Keratinocyte (primary cell): Measurements from ENCODE around the gene ANKRD34A. TPM values are rescaled to one million over a fixed set of nuclear protein-coding genes. Genes with fewer than 3 reads are reported as not detected.
"Not testable (repeated sequence)": the region's sequence is repeated elsewhere in the genome, so short reads cannot be mapped to it uniquely, and the experiment has no call there.

Experiments used
- DNase-seq: peaks from one replicate; pipeline ENCODE4 v3.0.0-alpha.2; 2011; ENCODE audit warnings: low read depth, missing footprints, low spot score
- FAIRE-seq: peaks from 2 replicates; lab custom pipeline; 2011; peaks lifted over from hg19 to GRCh38; lab: Jason Lieb, UNC
- H2AFZ ChIP-seq: 2 replicates; pipeline ENCODE4 v1.6.0; 2012; ENCODE audit warnings: low read length, control low read depth, inconsistent platforms; ENCODE audit not compliant: control insufficient read depth
- H3K27ac ChIP-seq: 2 replicates; pipeline ENCODE4 v1.5.1; 2011; ENCODE audit warnings: low read length; ENCODE audit not compliant: control insufficient read depth, insufficient read depth
- H3K27me3 ChIP-seq: 3 replicates; pipeline ENCODE4 v1.6.0; 2011; ENCODE audit warnings: low read length; ENCODE audit not compliant: control insufficient read depth, insufficient read depth; ENCODE audit errors: extremely low read depth
- H3K36me3 ChIP-seq, 2 experiments: 2 replicates in 1 of 2; 3 replicates in 1 of 2; pipeline ENCODE4 v1.5.1; 2011; ENCODE audit warnings: low read length in 2 of 2, mild to moderate bottlenecking in 1 of 2; ENCODE audit not compliant: control insufficient read depth in 2 of 2, insufficient read depth in 2 of 2; ENCODE audit errors: extremely low read depth in 1 of 2
- H3K4me1 ChIP-seq: 3 replicates; pipeline ENCODE4 v1.5.1; 2011; ENCODE audit warnings: low read length; ENCODE audit not compliant: control insufficient read depth, insufficient read depth; ENCODE audit errors: extremely low read depth
- H3K4me2 ChIP-seq: 3 replicates; pipeline ENCODE4 v1.6.0; 2011; ENCODE audit warnings: low read depth, low read length; ENCODE audit not compliant: control insufficient read depth, insufficient read depth; ENCODE audit errors: extremely low read depth
- H3K4me3 ChIP-seq, 3 experiments: fragments of 200-600 bp in 1 of 3; sonication (generic) in 1 of 3; 2 replicates in 2 of 3; 3 replicates in 1 of 3; pipeline ENCODE4 v1.5.1; 2011 to 2016; ENCODE audit warnings: low read length in 3 of 3, mild to moderate bottlenecking in 3 of 3, control low read depth in 2 of 3, inconsistent platforms in 1 of 3, low read depth in 1 of 3, mixed read lengths in 1 of 3, mixed run types in 1 of 3, moderate library complexity in 1 of 3; ENCODE audit not compliant: control insufficient read depth in 2 of 3, insufficient read depth in 2 of 3; ENCODE audit errors: extremely low read depth in 1 of 3
- H3K79me2 ChIP-seq: 2 replicates; pipeline ENCODE4 v1.6.0; 2012; ENCODE audit warnings: low read length; ENCODE audit not compliant: control insufficient read depth, insufficient read depth
- H3K9ac ChIP-seq: 3 replicates; pipeline ENCODE4 v1.6.0; 2011; ENCODE audit warnings: low read length; ENCODE audit not compliant: control insufficient read depth, insufficient read depth; ENCODE audit errors: extremely low read depth
- H3K9me1 ChIP-seq: 3 replicates; pipeline ENCODE4 v1.6.0; 2011; ENCODE audit warnings: low read length; ENCODE audit not compliant: control insufficient read depth, insufficient read depth; ENCODE audit errors: extremely low read depth
- H3K9me3 ChIP-seq: 2 replicates; pipeline ENCODE4 v1.5.1; 2012; ENCODE audit warnings: low read depth, low read length; ENCODE audit not compliant: control insufficient read depth
- H4K20me1 ChIP-seq: 3 replicates; pipeline ENCODE4 v1.6.0; 2011; ENCODE audit warnings: low read length; ENCODE audit not compliant: control insufficient read depth, insufficient read depth; ENCODE audit errors: extremely low read depth
- EZH2 ChIP-seq: IDR thresholded peaks from one replicate; pipeline ENCODE4 v1.6.1; 2012; ENCODE audit warnings: inconsistent platforms, mild to moderate bottlenecking, low read length, moderate library complexity
- dilution Hi-C: fragments of 300-500 bp; cut with MboI; formaldehyde crosslinking; loops from one replicate; pipeline ENCODE4 v1.7.0; 2020; ENCODE audit warnings: low sequenced_read_pairs; ENCODE audit not compliant: extremely low pct_ligation_motif_present
- polyA plus RNA-seq, 5 experiments: library from polyadenylated mRNA; depleted of rRNA in 3 of 5; stranded (reverse) in 3 of 5; stranded (forward) in 1 of 5; unstranded in 1 of 5; fragments of >200 nt; gene quantifications; 1 replicate in 1 of 5; 2 replicates in 3 of 5; 3 replicates in 1 of 5; pipeline versions ENCODE4 v1.2.1 to v1.2.3, GENCODE V29; 2011 to 2012; ENCODE audit warnings: missing spikeins in 2 of 5, low read depth in 1 of 5, low replicate concordance in 1 of 5
- TF ChIP-seq, protein P1 (sequence below), 3 experiments: IDR thresholded peaks in 1 of 3; conservative IDR thresholded peaks in 1 of 3; optimal IDR thresholded peaks in 1 of 3; 2 replicates in 2 of 3; 3 replicates in 1 of 3; pipeline versions ENCODE3 to v1.5.1; 2011; ENCODE audit warnings: low read length in 3 of 3, mild to moderate bottlenecking in 3 of 3, moderate library complexity in 2 of 3, control low read depth in 1 of 3, inconsistent platforms in 1 of 3; ENCODE audit not compliant: insufficient read depth in 2 of 3; ENCODE audit errors: extremely low read depth in 1 of 3

ANKRD34A gene
- polyA plus RNA-seq, 1 donor (not counting 4 experiments of a cell fraction or from before 2014, with no cell fraction given) = 0.83 TPM

DNA sequence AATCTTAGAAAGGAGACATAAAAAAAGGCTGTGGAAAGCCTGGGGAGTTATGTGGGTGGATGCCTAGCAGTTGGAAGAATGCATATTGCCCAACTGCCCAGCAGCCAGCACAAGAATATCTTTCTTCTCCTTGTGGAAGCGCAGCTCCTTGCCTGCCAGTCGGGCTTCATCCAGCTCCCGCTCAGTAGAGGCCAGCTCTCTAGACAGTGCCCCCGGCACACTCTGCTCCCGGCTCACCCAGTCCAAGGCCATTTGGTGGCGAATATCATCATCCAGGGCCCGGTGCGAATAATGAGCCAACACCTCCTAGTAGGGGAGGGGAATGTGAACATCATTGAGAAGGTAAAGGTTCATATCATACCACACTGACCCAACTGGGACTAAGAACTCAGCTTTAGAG is 28.1 kb downstream of the ANKRD34A start:
- no peaks in the 10 kb centered on the region for H4K20me1 ChIP-seq
- H3K27me3 ChIP-seq = no peaks in the 10 kb centered on the region
- no peak for FAIRE-seq
- no peaks in the 10 kb centered on the region for H3K9me1 ChIP-seq
- no peaks in the 10 kb centered on the region for H3K9me3 ChIP-seq
- no peak overlapping the region for H3K9ac ChIP-seq
- no peak overlapping the region for H3K27ac ChIP-seq
- no peaks in the 10 kb centered on the region for H3K4me1 ChIP-seq
- no peaks in the 10 kb centered on the region for H3K36me3 ChIP-seq
- no peak for TF ChIP-seq EZH2
- TF ChIP-seq, protein P1, sequence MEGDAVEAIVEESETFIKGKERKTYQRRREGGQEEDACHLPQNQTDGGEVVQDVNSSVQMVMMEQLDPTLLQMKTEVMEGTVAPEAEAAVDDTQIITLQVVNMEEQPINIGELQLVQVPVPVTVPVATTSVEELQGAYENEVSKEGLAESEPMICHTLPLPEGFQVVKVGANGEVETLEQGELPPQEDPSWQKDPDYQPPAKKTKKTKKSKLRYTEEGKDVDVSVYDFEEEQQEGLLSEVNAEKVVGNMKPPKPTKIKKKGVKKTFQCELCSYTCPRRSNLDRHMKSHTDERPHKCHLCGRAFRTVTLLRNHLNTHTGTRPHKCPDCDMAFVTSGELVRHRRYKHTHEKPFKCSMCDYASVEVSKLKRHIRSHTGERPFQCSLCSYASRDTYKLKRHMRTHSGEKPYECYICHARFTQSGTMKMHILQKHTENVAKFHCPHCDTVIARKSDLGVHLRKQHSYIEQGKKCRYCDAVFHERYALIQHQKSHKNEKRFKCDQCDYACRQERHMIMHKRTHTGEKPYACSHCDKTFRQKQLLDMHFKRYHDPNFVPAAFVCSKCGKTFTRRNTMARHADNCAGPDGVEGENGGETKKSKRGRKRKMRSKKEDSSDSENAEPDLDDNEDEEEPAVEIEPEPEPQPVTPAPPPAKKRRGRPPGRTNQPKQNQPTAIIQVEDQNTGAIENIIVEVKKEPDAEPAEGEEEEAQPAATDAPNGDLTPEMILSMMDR (optimal IDR thresholded peaks at IDR 0.05 in 1 of 3, IDR thresholded peaks at IDR 0.05 in 1 of 3, conservative IDR thresholded peaks at IDR 0.05 in 1 of 3; ENCODE audit: extremely low read depth in 1 of 3, insufficient read depth in 2 of 3, low read length in 3 of 3) = no peak
- no peak overlapping the region for H3K4me3 ChIP-seq
- DNase-seq = no peak
- no peaks in the 10 kb centered on the region for H3K79me2 ChIP-seq
- H3K4me2 ChIP-seq = no peak overlapping the region
- H2AFZ ChIP-seq = no peak overlapping the region
- dilution Hi-C loops = no loop called here

DNA sequence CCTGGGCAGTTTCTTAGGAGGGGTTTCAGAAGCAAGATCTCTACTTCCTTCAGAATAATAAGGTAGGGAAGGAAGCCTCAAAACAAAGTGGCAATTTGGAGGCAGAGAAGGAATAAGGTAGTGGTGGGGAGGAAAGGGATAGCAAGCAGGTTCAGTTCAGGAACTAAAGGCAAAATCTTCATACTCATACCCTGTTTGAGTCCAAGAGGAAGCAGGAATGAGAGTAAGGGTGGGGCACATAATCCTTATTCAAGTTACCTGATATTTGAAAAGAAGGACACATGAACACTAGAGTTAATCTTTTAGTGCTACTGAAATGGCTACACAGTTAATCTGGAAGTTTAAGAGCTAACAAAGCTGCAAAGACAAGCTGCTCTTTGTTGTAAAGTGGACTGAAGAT is 28.7 kb downstream of the ANKRD34A start:
- FAIRE-seq = no peak
- dilution Hi-C loops = no loop called here
- H3K36me3 ChIP-seq = no peaks in the 10 kb centered on the region

GRCh38 chr1:145932522-145933009 is 31.8 kb downstream of the ANKRD34A start:
- H3K27me3 ChIP-seq, H3K4me2 ChIP-seq, H3K9ac ChIP-seq, H3K9me3 ChIP-seq, dilution Hi-C loops, H2AFZ ChIP-seq, H3K4me3 ChIP-seq, H3K9me1 ChIP-seq, FAIRE-seq, DNase-seq, H4K20me1 ChIP-seq, H3K79me2 ChIP-seq, H3K36me3 ChIP-seq, H3K27ac ChIP-seq, H3K4me1 ChIP-seq: not testable (repeated sequence)

More for the DNA sequence above, 28.7 kb downstream of the ANKRD34A start:
- Histone ChIP-seq H3K4me3 (no peak overlapping the region), H3K79me2 (no peaks in the 10 kb centered on the region), H3K9ac (no peak overlapping the region), H3K9me3 (no peaks in the 10 kb centered on the region), H3K4me1 (no peaks in the 10 kb centered on the region), H3K4me2 (no peak overlapping the region), H4K20me1 (no peaks in the 10 kb centered on the region), H3K27ac (no peak overlapping the region), H3K27me3 (no peaks in the 10 kb centered on the region), H2AFZ (no peak overlapping the region), H3K9me1 (no peaks in the 10 kb centered on the region)
- no peak for DNase-seq
- TF ChIP-seq EZH2 = no peak
- TF ChIP-seq, protein P1 (optimal IDR thresholded peaks at IDR 0.05 in 1 of 3, IDR thresholded peaks at IDR 0.05 in 1 of 3, conservative IDR thresholded peaks at IDR 0.05 in 1 of 3; ENCODE audit: extremely low read depth in 1 of 3, insufficient read depth in 2 of 3, low read length in 3 of 3) = no peak
